GM18858 (cell line): ENCODE measurements around the gene GABARAP.
"Not testable (repeated sequence)": the region's sequence is repeated elsewhere in the genome, so short reads cannot be mapped to it uniquely, and the experiment has no call there.

Source experiments
- ATAC-seq: cut with Tn5 transposase; IDR thresholded peaks from one replicate; pipeline ENCODE4 v1.9.1; 2021; ENCODE audit not compliant: unreplicated experiment

Gene GABARAP

GRCh38 chr17:7261379-7262191 lies 19.3 kb upstream of the GABARAP start:
- no peak for ATAC-seq

GRCh38 chr17:7260651-7261378 lies 18.6 kb upstream of the GABARAP start:
- no peak for ATAC-seq

GRCh38 chr17:7260151-7260550 lies 17.9 kb upstream of the GABARAP start:
- ATAC-seq, result no peak

- no peak for ATAC-seq
Observed at GRCh38 chr17:7259555-7259889, 17.3 kb upstream of the GABARAP start.

- ATAC-seq, result no peak
Observed at GRCh38 chr17:7258731-7259554, 16.7 kb upstream of the GABARAP start.

- no peak for ATAC-seq
Observed at GRCh38 chr17:7256766-7257456, 14.7 kb upstream of the GABARAP start.

- no peak for ATAC-seq
Observed at GRCh38 chr17:7254511-7254910, 12.3 kb upstream of the GABARAP start.

- ATAC-seq, result no peak
Observed at GRCh38 chr17:7253082-7253481, 10.8 kb upstream of the GABARAP start.

GRCh38 chr17:7252176-7253043 lies 10.2 kb upstream of the GABARAP start, which contains the start of gene ELP5:
Gene ELP5, plus strand, starts transcription at chr17:7252215. Its CDS starts 336 bp downstream, at chr17:7252551.
- ATAC-seq, result peak; percentile 40

- peak; percentile 68 for ATAC-seq
Observed at GRCh38 chr17:7251661-7252175, 9.5 kb upstream of the GABARAP start, which contains the start of gene CTDNEP1. Gene CTDNEP1, minus strand, starts transcription at chr17:7251734. Its CDS starts 438 bp downstream, at chr17:7251296.

- ATAC-seq, result no peak
Observed at GRCh38 chr17:7250695-7251627, 8.7 kb upstream of the GABARAP start.

GRCh38 chr17:7249830-7250229 lies 7.6 kb upstream of the GABARAP start:
- ATAC-seq, result no peak

- ATAC-seq, result no peak
Observed at GRCh38 chr17:7249214-7249613, 7.0 kb upstream of the GABARAP start.

- no peak for ATAC-seq
Observed at GRCh38 chr17:7248796-7249195, 6.5 kb upstream of the GABARAP start.

GRCh38 chr17:7246779-7247178 lies 4.5 kb upstream of the GABARAP start:
- ATAC-seq, result no peak

GRCh38 chr17:7243838-7244237 lies 1.6 kb upstream of the GABARAP start:
- not testable (repeated sequence) for ATAC-seq

GRCh38 chr17:7243453-7243729 lies 1.1 kb upstream of the GABARAP start:
- no peak for ATAC-seq

GRCh38 chr17:7242717-7243452 lies 636 bp upstream of the GABARAP start:
- no peak for ATAC-seq
